ENCODE measurements around the gene TINAGL1.

TINAGL1 gene

DNA sequence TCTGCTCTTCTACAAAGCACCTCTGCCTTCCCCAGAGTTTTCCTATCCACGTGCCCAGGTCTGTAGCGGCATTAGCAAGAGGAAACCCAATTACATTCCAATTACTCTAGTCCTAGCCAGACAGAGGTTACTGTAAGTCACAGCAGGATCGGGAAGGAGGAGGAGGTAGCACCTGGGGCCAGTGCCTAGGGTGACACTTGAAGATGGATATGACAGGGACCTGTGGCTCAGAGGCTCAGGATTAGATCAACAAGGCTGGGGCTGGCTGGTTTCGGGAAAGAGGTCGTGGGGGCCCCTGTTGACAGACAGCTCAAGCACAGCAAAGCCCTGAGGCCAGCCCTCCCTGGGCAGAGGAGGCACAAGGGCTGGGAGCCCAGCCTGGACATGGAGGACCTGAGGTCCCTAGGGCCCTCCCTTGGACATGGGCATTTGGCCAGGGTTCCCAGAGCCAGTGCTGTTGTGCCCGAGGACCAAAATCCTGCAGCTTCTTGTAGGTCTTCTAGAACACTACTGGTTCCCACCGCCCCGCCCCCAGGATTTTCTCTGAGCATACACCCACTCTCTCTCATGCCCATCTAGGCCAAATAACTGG is 38.2 kb downstream of the TINAGL1 start:
- DNase-seq: no peak

DNA sequence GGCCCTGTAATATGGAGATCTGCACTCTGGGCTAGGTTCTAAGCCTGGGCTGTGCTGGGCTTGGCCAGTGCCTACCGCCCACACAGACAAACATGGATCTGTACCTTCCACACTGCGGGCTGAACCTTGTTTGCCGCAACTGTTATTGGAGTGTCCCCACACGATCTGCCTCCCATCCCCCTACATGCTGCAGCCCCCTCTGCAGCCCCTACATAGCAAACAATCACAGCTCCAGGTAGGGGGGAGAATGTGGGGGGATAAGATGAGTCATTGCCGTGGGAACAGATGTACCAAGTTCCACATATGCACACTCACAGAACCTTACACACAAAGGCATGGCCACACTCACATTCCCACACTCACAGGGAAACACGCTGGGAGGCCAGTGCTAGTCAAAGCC is 39.1 kb downstream of the TINAGL1 start:
- DNase-seq: no peak

GRCh38 chr1:31615939-31616338 is 39.6 kb downstream of the TINAGL1 start:
- no peak for DNase-seq

DNA sequence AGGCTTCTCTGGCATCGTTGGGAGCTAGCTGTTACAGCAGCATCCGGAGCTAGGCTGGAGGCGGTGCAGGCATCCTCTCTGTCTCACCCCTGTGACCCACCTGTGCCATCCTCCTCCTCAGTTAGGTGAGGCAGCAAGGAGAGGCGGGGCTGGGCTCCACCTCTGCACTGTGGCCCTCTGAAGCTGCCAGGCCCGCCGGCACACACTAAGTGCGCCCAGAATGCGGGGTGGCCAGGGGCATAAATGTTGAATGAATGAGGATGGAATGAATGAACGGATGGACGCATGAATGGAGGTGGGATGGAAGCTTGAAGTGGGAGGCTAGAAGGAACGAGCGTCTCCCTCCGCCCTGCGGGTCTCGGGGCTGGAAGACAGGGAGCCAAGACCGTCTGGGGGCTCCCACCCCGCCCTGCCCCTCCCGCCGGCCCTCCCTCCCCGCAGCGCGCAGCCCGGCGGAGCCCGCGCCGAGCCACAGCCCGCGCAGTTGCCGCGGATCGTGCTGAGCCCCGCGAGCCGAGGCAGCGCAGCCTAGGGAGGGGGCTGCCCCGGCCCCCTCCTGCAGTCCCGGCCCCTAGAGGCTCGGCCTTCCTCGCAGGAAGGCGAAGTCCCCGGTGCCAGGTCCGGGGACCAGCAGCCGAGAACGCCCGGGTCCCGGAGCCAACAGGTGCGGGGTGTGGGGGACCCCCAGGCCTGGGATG is 41.1 kb downstream of the TINAGL1 start, which contains the start of gene HCRTR1:
TSS of gene HCRTR1 (plus strand) at position 472 of the 698 bp plus-strand sequence. CDS start 1,504 bp downstream, outside the sequence.
- no peak for DNase-seq

- peak; percentile 66 for DNase-seq
Measured at GRCh38 chr1:31617916-31618746, 41.8 kb downstream of the TINAGL1 start.

DNA sequence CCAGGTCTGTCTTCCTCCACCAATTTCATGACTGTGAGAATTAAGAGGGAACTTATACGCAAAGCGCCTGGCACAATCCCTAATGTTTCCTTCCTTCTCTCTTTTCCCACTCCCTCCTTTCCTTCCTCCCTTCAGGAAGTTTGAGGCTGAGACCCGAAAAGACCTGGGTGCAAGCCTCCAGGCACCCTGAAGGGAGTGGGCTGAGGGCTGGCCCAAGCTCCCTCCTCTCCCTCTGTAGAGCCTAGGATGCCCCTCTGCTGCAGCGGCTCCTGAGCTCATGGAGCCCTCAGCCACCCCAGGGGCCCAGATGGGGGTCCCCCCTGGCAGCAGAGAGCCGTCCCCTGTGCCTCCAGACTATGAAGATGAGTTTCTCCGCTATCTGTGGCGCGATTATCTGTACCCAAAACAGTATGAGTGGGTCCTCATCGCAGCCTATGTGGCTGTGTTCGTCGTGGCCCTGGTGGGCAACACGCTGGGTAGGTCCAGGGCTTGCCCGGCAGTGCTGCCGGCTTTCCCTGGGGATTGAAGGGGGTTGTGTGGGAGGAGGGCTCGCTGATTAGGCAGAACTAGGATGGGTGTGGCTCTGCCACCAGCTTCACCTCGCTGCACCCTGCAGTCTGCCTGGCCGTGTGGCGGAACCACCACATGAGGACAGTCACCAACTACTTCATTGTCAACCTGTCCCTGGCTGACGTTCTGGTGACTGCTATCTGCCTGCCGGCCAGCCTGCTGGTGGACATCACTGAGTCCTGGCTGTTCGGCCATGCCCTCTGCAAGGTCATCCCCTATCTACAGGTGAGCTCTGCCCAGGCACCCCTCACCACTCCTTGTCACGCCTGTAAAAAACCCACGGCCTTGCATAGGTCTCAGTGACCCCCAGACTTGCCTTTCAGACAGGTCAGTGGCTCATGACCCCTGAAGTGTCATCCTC is 42.9 kb downstream of the TINAGL1 start:
- DNase-seq: no peak

DNA sequence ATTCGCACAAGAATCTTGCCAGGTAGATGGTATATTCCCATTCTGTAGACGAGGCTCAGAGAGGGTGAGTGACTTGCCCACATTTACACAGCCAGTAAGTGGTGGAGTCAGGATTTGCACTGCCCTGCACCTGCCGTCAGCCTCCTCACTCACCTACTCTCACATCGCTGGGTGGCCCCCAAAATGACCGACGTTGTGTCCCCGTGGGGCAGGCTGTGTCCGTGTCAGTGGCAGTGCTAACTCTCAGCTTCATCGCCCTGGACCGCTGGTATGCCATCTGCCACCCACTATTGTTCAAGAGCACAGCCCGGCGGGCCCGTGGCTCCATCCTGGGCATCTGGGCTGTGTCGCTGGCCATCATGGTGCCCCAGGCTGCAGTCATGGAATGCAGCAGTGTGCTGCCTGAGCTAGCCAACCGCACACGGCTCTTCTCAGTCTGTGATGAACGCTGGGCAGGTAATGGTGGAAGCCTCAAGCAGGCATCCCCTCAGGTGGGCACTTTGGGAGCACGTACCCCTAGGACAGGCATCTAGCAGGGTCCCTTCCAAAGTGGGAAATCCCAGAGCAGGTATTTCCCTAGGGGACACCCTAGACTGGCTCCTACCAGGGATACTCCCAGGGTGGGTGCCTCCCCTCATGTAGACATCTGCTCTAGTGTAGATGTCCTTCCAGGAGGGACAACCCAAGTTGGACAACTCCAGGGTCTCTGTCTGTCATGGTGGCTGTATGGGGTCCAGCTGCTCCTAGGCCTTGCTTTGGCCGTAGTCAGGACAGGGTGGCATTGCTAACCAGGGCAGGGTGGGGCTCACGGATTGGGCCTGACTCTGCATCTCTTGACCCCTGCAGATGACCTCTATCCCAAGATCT is 44.5 kb downstream of the TINAGL1 start:
- DNase-seq: no peak

DNA sequence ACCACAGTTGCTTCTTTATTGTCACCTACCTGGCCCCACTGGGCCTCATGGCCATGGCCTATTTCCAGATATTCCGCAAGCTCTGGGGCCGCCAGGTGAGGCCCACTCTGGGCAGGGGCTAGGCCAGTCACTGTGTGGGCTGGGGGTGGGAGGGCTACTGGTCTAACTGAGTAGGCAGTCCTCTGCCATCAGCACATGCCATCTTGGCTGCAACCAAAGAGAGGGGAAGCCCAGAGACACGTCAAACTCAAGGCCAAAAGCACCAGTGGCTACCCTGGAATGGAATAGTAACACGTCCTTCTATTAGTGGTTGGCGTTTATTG is 45.1 kb downstream of the TINAGL1 start:
- no peak for DNase-seq

GRCh38 chr1:31621847-31622730 is 45.8 kb downstream of the TINAGL1 start:
- DNase-seq: no peak

DNA sequence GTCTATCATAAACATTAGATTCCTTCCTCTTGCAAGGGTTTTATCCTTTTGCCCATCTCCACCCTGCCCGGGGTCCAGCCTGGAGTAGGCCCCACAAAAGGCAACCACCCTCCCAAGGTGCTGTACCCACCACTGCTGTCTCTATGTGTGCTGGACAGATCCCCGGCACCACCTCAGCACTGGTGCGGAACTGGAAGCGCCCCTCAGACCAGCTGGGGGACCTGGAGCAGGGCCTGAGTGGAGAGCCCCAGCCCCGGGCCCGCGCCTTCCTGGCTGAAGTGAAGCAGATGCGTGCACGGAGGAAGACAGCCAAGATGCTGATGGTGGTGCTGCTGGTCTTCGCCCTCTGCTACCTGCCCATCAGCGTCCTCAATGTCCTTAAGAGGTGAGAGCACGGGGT is 47.0 kb downstream of the TINAGL1 start:
- no peak for DNase-seq

- no peak for DNase-seq
Measured at GRCh38 chr1:31624309-31624708, 48.0 kb downstream of the TINAGL1 start.

GRCh38 chr1:31624731-31625514 is 48.6 kb downstream of the TINAGL1 start:
- DNase-seq: no peak

- DNase-seq: no peak
Measured at GRCh38 chr1:31625561-31626222, 49.4 kb downstream of the TINAGL1 start.

GRCh38 chr1:31626223-31627207 is 50.2 kb downstream of the TINAGL1 start:
- no peak for DNase-seq

- no peak for DNase-seq
Measured at GRCh38 chr1:31627301-31627929, 51.1 kb downstream of the TINAGL1 start.

- no peak for DNase-seq
Measured at GRCh38 chr1:31627930-31628559, 51.7 kb downstream of the TINAGL1 start.

- no peak for DNase-seq
Measured at GRCh38 chr1:31628931-31629556, 52.7 kb downstream of the TINAGL1 start.
